Measurements from ENCODE around the gene STAU1.
"Not testable (repeated sequence)": the region's sequence is repeated elsewhere in the genome, so short reads cannot be mapped to it uniquely, and the experiment has no call there.

The STAU1 gene

GRCh38 chr20:49161428-49162152 is 26.5 kb downstream of the STAU1 start:
- no peak for DNase-seq

- no peak for DNase-seq
Observed at GRCh38 chr20:49160057-49160929, 27.8 kb downstream of the STAU1 start.

- no peak for DNase-seq
Observed at GRCh38 chr20:49157146-49157545, 31.0 kb downstream of the STAU1 start.

DNA sequence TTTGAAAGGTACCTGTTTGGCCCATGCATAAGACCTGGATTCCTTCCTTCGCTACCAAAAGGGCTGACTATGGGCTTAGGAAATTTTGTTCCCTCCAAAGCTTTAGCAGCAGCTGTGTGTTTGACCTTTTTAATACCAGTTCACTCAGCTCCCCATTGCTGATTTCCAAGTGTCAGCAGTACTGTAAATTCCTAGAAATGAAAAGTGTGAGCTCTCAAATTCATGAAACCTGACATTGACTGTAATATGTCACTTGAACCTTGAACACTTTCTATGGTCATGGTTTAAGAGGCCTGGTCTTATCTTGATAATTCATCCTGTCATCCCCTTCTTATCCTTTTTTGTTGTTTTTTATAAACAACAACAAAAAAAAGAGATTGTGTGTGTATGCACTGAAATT is 31.7 kb downstream of the STAU1 start:
- DNase-seq, result no peak

DNA sequence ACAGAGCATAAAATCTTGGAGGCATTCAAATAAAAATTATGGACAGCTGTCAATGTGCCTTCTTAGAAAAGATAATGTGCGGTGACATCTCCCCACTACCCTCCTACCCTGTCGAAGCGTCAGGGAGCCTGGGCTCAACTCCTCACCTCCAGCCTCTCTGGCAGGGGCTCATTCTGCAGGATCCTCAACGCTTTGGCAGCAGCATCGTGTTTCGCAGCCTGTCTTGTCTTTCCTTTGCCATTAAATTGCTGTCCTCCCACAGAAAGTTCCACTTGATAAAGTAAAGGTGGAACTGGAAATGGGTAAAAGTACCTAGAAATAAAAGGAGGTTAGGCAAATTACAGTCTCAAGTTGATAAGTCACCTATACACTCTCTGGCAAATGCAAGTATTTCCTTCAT is 36.7 kb downstream of the STAU1 start:
- no peak for DNase-seq

DNA sequence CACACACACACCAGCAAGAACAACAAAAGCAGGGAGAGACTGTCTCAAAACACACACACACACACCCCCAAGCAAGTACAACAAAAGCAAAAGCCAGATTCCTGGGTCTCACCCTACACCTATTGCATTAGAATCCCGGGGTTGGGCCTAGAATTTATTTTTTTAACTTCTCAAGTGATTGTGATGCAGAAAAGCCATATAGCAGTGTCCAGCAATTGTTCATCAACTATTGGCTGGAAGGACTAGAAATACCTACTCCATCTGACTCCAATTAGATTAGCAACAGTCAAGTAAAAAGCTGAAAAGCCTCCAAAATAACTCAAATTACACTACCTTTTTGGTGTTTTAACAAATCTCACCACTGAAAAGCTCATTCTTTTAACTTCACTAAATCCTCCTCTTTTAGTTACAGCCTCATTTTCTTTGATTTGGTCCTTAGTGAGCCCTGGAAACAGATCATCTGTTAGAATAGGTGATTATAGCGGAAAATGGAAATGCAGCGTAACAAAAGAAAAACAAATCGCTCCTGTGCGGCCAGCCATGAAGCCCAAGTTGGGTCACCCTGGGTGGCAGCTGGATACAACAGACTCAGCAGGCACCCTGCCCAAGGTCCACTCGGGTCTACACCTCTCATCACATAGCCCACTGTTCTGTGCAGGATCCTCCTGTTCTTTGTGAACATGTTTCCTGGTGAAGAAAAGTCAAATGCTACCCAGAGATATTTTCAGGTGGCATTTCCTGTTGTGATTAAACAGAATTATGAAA is 38.7 kb downstream of the STAU1 start:
- no peak for DNase-seq

- no peak for DNase-seq
Observed at GRCh38 chr20:49148601-49149000, 39.5 kb downstream of the STAU1 start.

DNA sequence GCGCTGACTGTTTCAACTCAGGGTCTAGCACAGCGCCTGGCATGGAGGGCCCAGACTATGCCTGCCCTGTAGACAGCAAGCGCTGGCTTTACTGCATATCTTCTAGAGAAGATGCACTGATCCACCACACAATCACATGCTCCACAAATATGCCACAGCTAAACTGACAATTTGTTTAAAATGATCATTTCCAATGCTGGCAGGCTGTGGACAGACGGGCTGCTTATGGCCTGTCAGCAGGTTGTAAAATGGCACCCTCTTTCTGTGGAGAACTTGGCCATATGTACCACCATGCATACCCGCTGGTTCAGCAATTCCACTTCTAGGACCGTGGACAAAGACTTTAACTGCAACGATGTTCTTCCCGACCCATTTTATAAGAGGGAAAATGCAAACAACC is 40.8 kb downstream of the STAU1 start:
- DNase-seq, result no peak

DNA sequence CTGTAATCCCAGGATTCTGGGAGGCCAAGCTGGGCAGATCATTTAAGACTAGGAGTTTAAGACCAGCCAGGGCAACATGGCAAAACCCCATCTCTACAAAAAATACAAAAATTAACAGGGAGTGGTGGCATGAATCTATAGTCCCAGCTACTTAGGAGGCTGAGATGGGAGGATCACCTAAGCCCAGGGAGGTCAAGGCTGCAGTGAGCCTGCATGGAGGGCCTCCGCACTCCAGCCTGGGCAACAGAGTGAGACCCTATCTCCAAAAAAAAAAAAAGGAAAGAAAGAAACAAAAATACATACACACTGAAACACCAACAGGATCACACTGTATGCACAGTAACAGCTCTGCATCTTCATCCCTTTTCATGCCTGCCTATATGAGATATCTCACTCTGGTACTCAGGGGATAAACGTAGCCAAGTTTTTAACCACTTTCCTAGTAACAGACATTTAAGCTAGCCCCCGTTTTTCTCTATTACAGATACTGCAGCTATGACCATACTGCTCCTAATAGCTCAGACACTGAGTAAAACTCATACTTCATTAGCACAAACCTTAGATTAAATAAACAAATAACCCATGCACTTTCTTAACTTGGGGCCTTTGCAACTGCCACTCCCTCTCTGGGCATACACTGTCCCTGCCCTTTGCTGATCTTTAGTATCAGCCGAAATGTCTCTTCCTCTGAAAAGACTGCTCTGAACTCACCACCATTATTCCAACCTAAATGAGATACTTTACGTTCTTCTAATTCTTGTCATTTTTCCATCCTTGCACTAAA is 41.5 kb downstream of the STAU1 start:
- no peak for DNase-seq

- DNase-seq, result no peak
Observed at GRCh38 chr20:49140834-49141233, 47.3 kb downstream of the STAU1 start.

DNA sequence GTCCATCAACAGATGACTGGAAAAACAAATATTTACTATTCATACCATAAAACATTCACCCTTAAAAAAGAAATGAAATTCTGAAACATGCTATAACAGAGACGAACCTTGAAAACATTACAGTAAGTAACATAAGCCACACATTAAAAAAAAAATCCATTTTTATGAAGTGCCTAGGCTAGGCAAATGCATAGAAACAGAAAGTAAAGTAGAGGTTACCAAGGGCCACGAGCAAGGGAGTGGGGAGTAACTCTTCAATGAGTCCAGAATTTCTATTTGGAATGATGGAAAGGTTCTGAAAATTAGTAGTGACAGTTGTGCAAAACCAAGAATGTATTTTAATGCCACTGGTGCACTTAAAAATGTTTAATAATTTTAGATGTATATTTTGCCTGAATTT is 47.7 kb downstream of the STAU1 start:
- DNase-seq, result no peak

- no peak for DNase-seq
Observed at GRCh38 chr20:49138431-49138830, 49.7 kb downstream of the STAU1 start.

GRCh38 chr20:49136817-49137571 is 51.1 kb downstream of the STAU1 start:
- no peak for DNase-seq

DNA sequence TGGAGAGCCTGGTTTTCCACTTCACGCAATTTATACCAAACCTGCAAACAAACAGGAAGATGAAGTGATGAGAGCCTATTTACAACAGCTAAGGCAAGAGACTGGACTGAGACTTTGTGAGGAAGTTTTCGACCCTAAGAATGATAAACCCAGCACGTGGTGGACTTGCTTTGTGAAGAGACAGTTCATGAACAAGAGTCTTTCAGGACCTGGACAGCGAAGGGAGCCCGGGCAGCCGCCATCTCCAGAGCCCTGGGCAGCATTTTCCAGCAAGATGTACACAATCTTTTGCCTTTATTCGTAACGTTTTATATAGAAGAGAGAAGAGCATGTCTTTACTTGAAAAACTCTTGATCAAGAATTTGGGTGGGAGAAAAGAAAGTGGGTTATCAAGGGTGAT is 53.3 kb downstream of the STAU1 start:
- DNase-seq, result not testable (repeated sequence)

- DNase-seq, result no peak
Observed at GRCh38 chr20:49133571-49133970, 54.6 kb downstream of the STAU1 start.

DNA sequence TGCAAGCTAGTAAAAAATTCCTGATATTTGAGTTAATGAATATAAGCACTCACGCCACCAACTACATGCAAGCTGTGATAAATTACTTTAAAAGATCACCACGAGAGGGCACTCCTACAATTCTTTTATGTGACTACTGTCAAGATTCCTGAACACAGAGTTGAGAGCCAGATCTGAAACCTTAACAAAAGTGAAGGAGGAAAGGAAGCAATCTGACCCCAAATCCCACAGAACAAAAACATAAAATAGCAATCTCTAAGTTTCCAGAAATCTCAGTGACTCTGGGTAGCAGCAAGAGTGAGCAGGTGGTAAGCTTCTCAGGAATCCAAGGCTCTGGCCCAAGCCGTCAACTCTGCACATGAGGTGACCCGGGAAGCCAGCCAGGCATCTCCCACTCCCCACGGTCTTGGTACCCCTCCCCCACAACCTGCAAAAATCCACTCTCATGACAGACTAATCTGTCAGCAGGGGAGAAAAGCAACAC is 55.1 kb downstream of the STAU1 start:
- DNase-seq, result no peak

DNA sequence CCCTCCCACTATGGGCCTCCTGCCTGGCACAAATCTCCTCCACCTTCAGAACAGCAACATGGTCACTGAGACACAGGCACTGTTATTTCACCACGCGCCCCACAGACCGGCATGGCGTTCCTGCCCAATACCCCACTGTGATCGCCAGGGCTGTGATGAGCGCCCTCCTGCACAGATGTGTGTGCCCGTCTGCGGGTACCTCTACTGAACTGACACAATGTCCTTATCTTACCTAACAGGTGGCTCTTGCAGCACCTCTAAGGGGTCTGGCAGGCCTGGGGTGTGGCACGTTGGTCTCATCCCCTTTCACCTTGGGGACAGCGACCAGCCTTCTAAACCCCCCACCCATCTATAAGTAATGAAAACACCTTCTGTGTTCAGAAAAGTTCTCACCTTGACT is 64.2 kb downstream of the STAU1 start:
- DNase-seq, result no peak

- no peak for DNase-seq
Observed at GRCh38 chr20:49122920-49123319, 65.2 kb downstream of the STAU1 start.

DNA sequence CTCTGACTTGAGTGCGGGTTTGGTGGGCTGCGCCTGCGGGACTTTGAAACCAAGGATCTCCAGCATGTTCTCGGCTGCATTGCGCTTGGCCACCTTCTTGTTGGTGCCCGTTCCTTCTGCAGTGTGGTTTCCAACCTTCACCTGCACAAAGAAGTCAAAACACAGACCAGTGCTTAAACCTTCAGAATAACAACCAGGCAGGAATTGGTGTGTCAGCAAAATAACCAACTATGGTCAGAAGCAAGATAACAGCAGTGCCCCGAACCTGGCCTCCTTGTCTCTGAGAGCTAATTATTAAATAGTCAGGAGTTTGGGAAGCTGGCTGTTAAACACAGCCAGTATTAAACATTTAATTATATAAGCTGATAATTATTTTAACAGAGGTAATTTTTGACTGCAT is 68.1 kb downstream of the STAU1 start:
- DNase-seq, result no peak

- no peak for DNase-seq
Observed at GRCh38 chr20:49118307-49118706, 69.8 kb downstream of the STAU1 start.

DNA sequence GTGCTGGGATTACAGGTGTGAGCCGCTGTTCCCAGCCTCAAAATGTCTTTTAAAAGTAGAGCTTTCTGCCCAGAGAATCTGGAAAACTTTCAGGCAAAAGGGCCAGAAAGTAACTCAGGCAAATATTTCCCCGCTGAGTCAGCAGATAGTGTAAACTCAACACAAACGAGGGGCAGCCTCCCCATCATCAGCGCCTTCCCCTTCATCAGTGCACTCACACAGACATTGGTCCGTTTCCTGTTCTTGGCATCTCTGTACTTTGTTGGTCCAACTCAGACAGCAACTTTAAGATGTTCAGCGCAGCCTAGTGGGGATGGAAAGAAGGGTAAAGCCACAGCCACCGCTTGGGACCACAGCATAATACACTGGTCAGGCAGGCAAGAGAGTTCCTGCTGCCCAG is 72.6 kb downstream of the STAU1 start:
- no peak for DNase-seq
